GM20000 (cell line): ENCODE data around the gene POLDIP3.
"Not testable (repeated sequence)": the region's sequence is repeated elsewhere in the genome, so short reads cannot be mapped to it uniquely, and the experiment has no call there.

Experiments used
- DNase-seq: peaks from one replicate; pipeline ENCODE4 v3.0.0; 2012; ENCODE audit warnings: low spot score
- CTCF ChIP-seq: IDR thresholded peaks from 2 replicates; pipeline ENCODE4 v1.5.1; 2012; ENCODE audit warnings: mild to moderate bottlenecking, control low read depth; ENCODE audit errors: extremely low read depth, missing control alignments

The POLDIP3 gene

GRCh38 chr22:42587588-42588175 lies 27.0 kb downstream of the POLDIP3 start:
- no peak for TF ChIP-seq CTCF
- no peak for DNase-seq

DNA sequence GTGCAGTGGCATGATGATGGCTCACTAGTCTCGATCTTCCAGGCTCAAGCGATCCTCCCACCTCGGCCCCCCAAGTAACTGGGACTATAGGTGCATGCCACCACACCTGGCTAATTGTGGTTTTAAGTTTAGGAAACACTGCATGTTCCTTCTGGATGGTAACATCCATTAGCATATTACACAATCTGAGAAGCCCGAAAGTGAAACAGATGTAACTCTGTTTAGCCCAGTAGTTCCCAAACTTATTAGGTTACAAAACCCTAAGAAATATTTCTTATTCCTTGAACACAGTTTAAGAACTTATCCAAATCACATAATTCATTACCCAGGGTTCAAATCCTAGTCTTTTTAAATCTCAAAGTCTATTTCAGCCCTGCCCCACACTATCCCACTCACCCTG lies 28.3 kb downstream of the POLDIP3 start:
- no peak for DNase-seq
- TF ChIP-seq CTCF, result no peak

DNA sequence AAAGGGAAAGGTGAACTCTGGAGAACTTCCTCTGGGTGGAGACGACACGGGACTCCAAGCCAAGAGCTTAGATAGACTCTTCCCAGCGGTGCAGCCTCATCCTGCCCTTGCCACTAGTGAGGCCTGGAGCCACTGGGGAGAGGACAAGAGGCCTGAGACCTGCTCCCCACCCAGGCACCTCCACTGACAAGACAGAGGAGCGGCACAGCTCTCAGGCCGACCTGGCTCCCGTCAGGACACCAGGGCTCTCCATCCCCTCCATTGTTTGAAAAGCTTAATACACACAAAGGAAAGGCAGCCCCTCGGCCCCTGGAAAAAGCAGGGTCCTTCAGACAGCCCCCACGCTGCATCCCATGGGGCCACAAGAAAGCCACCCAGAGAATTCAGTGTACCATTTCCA lies 29.6 kb downstream of the POLDIP3 start:
- DNase-seq, result no peak
- TF ChIP-seq CTCF, result no peak

GRCh38 chr22:42584364-42584940 lies 30.2 kb downstream of the POLDIP3 start:
- no peak for TF ChIP-seq CTCF
- DNase-seq, result no peak

GRCh38 chr22:42582987-42583386 lies 31.7 kb downstream of the POLDIP3 start:
- DNase-seq, result no peak
- no peak for TF ChIP-seq CTCF

DNA sequence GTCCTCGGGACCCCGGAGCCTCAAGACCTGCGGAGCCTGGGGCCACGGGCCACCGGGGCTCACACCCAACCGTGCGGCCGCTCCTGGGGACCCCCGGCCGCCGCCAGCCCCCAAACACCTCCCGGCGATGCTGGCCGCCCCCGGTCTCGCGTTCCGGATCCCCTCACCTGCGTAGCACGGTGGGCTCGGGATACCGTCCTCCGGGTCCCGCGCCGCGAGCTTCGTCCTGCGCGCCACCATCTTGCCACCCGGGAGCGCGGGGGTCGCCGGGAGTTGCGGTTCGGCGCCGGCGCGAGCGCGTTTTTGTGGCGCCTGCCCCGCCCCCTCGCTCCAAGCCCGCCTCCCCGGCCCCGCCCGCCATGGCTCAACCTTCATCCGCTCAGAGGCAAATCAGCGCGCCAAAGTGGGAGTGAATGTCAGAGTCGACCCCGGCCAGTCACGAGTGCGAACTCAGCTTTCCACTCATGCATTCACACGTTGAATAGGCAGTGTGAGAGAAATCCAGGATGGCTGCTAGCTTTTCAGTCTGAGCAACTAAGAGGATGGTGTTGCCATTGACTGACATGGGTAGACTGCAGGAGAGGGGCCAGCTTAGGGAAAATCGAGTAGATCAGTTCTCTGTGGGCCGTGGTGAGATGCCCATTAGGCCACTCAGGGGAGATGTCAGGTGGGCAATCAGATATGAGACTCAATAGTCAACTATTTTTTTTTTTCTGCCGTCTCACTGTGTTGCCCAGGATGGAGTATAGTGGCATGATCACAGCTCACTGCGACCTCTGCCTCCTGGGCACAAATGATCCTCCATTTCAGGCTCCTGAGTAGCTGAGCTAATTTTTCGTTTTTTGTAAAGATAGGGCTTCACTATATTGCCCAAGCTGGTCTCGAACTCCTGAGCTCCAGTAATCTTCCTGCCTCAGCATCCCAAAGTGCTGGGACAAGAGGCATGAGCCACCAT lies 32.6 kb downstream of the POLDIP3 start:
- no peak for TF ChIP-seq CTCF
- peak; percentile 90 for DNase-seq

- DNase-seq, result not testable (repeated sequence)
These were observed 33.4 kb downstream of the POLDIP3 start for GRCh38 chr22:42581194-42581761.

DNA sequence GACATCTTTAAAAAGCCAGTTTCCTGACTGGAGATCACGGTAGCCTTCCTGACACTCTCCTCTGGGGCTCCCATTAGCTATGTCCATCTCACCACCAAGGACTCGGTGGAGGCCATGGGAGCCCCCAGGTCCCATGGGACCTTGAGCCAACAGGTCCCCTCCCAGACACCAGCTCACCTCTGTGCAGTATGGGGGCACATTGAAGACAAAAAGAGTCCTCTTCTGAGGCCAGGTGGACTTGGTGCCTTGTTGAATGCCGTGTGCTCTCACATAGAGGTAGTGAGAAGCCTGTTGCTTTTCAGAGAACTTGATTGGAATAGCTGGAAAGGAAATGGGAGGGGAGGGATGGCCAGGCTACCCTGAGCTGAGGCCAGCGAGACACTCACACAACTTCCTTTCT lies 34.6 kb downstream of the POLDIP3 start:
- not testable (repeated sequence) for DNase-seq
